Spinal cord (tissue), 10 donors: Measurements from ENCODE around the gene CALCOCO1. TPM values are rescaled to one million over a fixed set of nuclear protein-coding genes. Genes with fewer than 3 reads are reported as not detected.
"Not testable (repeated sequence)": the region's sequence is repeated elsewhere in the genome, so short reads cannot be mapped to it uniquely, and the experiment has no call there.

Experiments used
- DNase-seq, 6 donors: peaks; one replicate each; pipeline versions ENCODE4 v3.0.0 to v3.0.0-alpha.2; 2013 to 2015; ENCODE audit warnings: low spot score in 6 of 6, low read depth in 4 of 6
- H3K27ac ChIP-seq: one replicate; pipeline ENCODE4 v1.5.1; 2013; ENCODE audit warnings: low read depth, low read length, control low read depth
- H3K27me3 ChIP-seq: one replicate; pipeline ENCODE4 v1.6.1; 2013; ENCODE audit warnings: low read length; ENCODE audit not compliant: control insufficient read depth, insufficient read depth
- H3K36me3 ChIP-seq: one replicate; pipeline ENCODE4 v1.6.1; 2013; ENCODE audit warnings: low read length; ENCODE audit not compliant: control insufficient read depth, insufficient read depth
- H3K4me1 ChIP-seq: one replicate; pipeline ENCODE4 v1.6.1; 2013; ENCODE audit warnings: low read length; ENCODE audit not compliant: control insufficient read depth, insufficient read depth
- H3K4me3 ChIP-seq: one replicate; pipeline ENCODE4 v1.5.1; 2013; ENCODE audit warnings: low read depth, low read length, control low read depth
- H3K9me3 ChIP-seq: one replicate; pipeline ENCODE4 v1.6.1; 2013; ENCODE audit warnings: low read length; ENCODE audit not compliant: control insufficient read depth, insufficient read depth
- WGBS: methylation state at CpG from one replicate; pipeline ENCODE4 v1.1.5; 2013; ENCODE audit warnings: missing lambda C conversion rate; ENCODE audit not compliant: insufficient coverage; 5-methylcytosine and 5-hydroxymethylcytosine counted together
- polyA plus RNA-seq, 2 donors: library from polyadenylated mRNA; unstranded; fragments of 120-200 nt; gene quantifications; one replicate each; pipeline ENCODE4 v1.2.1, GENCODE V29; 2013; ENCODE audit not compliant: insufficient read length in 2 of 2
- total RNA-seq, 2 donors: library from RNA; depleted of rRNA in 1 of 2; stranded (reverse); fragments of 120-200 nt in 1 of 2; fragments of >200 nt in 1 of 2; gene quantifications; one replicate each; pipeline versions ENCODE4 v1.2.3 to v1.2.4, GENCODE V29; 2013 to 2014
- donor health status: healthy.

CALCOCO1 gene
- total and polyA plus RNA-seq, 4 donors, result 55.5 to 205 (median 103) TPM

- Histone ChIP-seq H3K36me3 (peaks cover 38% of the 10 kb centered on the region), H3K27me3 (no peaks in the 10 kb centered on the region), H3K4me3 (no peak overlapping the region), H3K4me1 (peaks cover 10% of the 10 kb centered on the region), H3K9me3 (no peaks in the 10 kb centered on the region), H3K27ac (no peak overlapping the region)
- WGBS, result 44% methylated on average over 3 of the region's 4 CpGs
- no peak for DNase-seq
Observed at GRCh38 chr12:53725824-53726223, 1.4 kb downstream of the CALCOCO1 start.

DNA sequence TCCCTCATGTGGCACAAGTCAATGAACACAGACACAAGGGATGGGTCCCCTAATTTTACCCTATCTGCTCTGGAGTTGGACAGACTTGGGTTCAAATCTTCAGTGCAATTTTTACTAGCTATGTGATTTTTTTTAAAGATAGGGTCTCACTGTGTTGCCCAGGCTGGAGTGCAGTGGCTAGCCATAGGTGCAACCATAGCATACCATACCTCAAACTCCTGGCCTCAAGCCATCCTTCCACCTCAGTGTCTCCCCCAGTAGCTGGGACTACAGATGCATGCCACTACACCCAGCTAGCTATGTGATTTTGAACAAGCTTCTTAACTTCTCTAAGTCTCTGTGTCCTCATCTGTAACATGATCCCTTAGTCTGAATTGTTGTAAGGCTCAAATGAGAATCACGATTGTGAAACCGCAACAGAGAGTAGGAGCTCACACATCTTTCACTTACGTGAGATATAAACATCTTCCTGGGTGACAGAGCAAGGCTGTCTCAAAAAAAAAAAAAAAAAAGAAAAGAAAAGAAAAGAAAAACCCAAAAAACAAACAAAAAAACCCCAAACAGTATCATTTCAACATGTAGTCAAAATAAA is 4.7 kb downstream of the CALCOCO1 start:
- no CpG with 5 or more reads among the region's 3 CpGs for WGBS
- DNase-seq, result no peak
- Histone ChIP-seq H3K36me3 (peaks cover 42% of the 10 kb centered on the region), H3K27ac (no peak overlapping the region), H3K9me3 (no peaks in the 10 kb centered on the region), H3K4me1 (peaks cover 7% of the 10 kb centered on the region), H3K27me3 (no peaks in the 10 kb centered on the region), H3K4me3 (no peak overlapping the region)

GRCh38 chr12:53720946-53721345 is 6.3 kb downstream of the CALCOCO1 start:
- Histone ChIP-seq H3K27me3 (no peaks in the 10 kb centered on the region), H3K9me3 (no peaks in the 10 kb centered on the region), H3K4me3 (no peak overlapping the region), H3K27ac (no peak overlapping the region), H3K4me1 (peaks cover 3% of the 10 kb centered on the region), H3K36me3 (peaks cover 58% of the 10 kb centered on the region)
- WGBS, result 80% methylated on average over 1 of the region's 1 CpG
- DNase-seq, result no peak

DNA sequence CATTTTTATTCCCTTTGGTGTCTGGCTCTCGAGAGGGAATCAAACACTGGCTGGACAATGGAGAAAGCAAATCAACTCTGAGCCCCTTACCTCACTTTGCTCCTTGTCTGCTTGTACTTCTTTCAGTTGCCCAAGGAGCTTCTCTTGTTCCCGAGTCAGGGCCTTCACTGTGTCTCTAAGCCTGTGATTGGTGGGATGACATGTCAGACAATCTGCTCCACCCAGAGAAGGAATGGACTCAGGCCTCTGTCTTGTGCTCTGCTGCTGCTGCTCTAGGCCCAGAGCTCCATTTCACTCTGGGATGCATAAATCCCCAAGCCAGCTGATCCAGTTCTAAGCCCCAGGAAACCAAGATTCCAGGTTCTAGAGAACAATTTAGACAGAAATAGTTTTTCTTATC is 7.6 kb downstream of the CALCOCO1 start:
- no peaks in the 10 kb centered on the region for H3K27me3 ChIP-seq
- H3K27ac ChIP-seq, result no peak overlapping the region
- H3K4me3 ChIP-seq, result no peak overlapping the region
- WGBS, result 54% methylated on average over 2 of the region's 2 CpGs
- no peaks in the 10 kb centered on the region for H3K9me3 ChIP-seq
- H3K4me1 ChIP-seq, result no peaks in the 10 kb centered on the region
- DNase-seq, result no peak
- H3K36me3 ChIP-seq, result peaks cover 65% of the 10 kb centered on the region

DNA sequence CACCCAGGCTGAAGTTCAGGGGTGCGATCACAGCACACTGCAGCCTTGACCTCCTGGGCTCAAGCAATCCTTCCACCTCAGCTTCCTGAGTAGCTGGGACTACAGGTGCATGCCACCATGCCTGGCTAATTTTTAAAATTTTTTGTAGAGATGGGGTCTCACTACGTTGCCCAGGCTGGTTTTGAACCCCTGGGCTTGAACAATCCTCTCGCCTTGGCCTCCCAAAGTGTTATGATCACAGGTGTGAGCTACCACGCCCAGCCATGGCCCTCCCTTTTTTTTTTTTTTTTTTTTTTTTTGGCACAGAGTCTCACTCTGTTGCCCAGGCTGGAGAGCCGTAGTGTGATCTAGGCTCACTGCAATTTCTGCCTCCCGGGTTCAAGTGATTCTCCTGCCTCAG is 8.7 kb downstream of the CALCOCO1 start:
- 92% methylated on average over 3 of the region's 6 CpGs for WGBS

GRCh38 chr12:53717319-53717718 is 9.9 kb downstream of the CALCOCO1 start:
- DNase-seq, result no peak
- H3K4me3 ChIP-seq, result no peak overlapping the region

More for the DNA sequence above, 8.7 kb downstream of the CALCOCO1 start:
- H3K9me3 ChIP-seq, H3K27me3 ChIP-seq, H3K4me1 ChIP-seq, DNase-seq, H3K4me3 ChIP-seq, H3K27ac ChIP-seq: not testable (repeated sequence)
- peaks cover 67% of the 10 kb centered on the region for H3K36me3 ChIP-seq

DNA sequence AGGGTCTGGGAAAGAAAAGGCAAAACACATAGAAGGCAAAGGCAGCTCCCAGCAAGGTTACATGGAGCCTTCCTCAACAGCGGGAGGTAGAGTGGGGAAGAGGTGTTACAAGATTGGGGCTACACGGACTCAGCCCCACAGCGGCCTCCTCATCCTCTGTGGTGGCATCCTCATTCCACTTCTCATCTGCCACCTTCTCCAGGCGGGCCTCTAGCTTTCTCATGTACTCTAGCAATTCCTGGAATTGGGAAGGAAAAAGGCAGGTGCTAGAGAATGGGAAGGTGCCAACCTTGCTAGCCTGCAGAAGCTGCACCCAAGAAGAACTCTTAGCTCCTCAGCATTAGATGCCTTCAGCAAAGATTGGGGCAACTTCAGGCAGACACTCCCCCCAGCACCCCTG is 13.2 kb downstream of the CALCOCO1 start:
- Histone ChIP-seq H3K9me3 (no peaks in the 10 kb centered on the region), H3K4me1 (peaks cover 20% of the 10 kb centered on the region), H3K27ac (no peak overlapping the region), H3K4me3 (no peak overlapping the region), H3K36me3 (peaks cover 63% of the 10 kb centered on the region), H3K27me3 (no peaks in the 10 kb centered on the region)
- no CpG with 5 or more reads among the region's 4 CpGs for WGBS
- DNase-seq, result no peak

More at GRCh38 chr12:53717319-53717718, 9.9 kb downstream of the CALCOCO1 start:
- no peaks in the 10 kb centered on the region for H3K9me3 ChIP-seq
- H3K4me1 ChIP-seq, result peaks cover 3% of the 10 kb centered on the region
- H3K36me3 ChIP-seq, result peaks cover 69% of the 10 kb centered on the region
- H3K27me3 ChIP-seq, result no peaks in the 10 kb centered on the region
- 93% methylated on average over 5 of the region's 5 CpGs for WGBS
- H3K27ac ChIP-seq, result no peak overlapping the region

DNA sequence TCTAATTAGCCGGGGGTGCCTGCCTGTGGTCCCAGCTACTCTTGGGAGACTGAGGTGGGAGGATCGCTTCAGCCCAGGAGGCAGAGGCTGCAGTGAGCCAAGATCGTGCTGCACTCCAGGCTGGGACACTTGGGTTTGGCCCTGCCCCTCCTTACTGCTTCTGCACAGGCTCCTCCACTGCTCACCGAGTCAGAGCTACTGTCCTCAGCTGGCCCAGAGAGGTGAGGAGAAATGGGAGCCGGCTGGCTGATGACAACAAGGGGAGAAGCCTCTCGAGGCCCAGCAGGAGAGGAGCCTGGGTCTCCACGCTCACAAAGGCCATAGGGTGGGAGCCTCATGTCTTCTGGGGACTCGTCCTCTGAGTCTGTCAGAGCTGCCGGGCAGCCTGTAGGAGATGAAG is 13.7 kb downstream of the CALCOCO1 start:
- H3K27me3 ChIP-seq, result no peaks in the 10 kb centered on the region
- peaks cover 63% of the 10 kb centered on the region for H3K36me3 ChIP-seq
- WGBS, result 90% methylated on average over 7 of the region's 9 CpGs
- no peak overlapping the region for H3K27ac ChIP-seq
- H3K4me3 ChIP-seq, result no peak overlapping the region
- no peak for DNase-seq
- peaks cover 21% of the 10 kb centered on the region for H3K4me1 ChIP-seq
- H3K9me3 ChIP-seq, result no peaks in the 10 kb centered on the region

DNA sequence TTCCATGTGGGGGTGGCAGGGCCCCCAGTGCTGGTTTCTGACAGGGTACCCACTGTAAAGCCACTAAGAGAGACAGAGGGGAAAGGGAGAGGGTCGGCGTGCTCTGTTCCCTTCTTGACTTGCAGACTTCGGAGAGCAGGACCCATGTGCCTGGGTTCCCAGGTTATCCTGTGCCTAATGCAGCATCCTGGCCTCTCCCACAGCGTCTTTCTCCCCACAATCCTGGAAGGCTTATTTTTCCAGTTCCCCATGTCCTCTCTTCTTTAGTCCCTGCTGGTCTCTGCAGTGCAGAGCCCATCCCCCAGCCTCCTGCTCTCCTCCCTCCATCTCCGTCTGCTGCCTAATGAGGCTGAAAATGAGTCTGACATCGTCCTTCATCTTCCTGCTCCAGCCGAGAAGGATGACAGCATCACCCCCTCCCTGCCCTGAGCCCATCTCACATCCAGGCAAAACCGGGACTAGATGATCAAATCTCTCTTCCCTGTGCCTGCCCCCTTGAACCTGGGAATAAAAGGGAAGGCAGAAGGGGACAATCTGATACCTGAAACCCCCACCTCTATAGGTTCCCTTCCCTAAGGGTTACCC is 15.1 kb downstream of the CALCOCO1 start:
- DNase-seq, result peak in 2 of 6 donors; percentile 49 to 91
- Histone ChIP-seq H3K4me3 (no peak overlapping the region), H3K27me3 (no peaks in the 10 kb centered on the region), H3K36me3 (peaks cover 58% of the 10 kb centered on the region), H3K4me1 (peaks cover 21% of the 10 kb centered on the region), H3K9me3 (no peaks in the 10 kb centered on the region), H3K27ac (no peak overlapping the region)
- 46% methylated on average over 5 of the region's 8 CpGs for WGBS

DNA sequence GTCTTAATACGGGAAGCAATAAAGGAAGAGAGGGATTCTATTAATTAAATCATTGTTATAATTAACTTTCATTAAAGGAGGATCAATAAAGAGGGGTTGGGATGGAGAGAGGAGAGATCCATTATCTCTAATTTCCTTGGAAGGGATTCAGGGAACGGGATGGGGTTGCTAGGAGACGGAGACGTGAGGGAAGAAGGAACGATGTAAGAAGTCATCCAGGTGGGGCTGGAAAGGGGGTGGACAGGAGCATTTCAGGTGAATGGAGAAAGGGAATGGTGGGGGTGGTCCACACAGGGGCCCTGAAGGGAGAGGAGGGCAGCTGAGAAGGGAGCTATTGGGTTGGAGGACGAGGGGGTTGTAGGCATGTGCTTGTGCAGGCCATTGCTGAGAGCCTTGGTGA is 17.2 kb downstream of the CALCOCO1 start:
- 19% methylated on average over 5 of the region's 6 CpGs for WGBS
- H3K4me3 ChIP-seq, result no peak overlapping the region
- no peak overlapping the region for H3K27ac ChIP-seq

More for the DNA sequence above, 17.2 kb downstream of the CALCOCO1 start:
- H3K9me3 ChIP-seq, result no peaks in the 10 kb centered on the region
- peak in 2 of 6 donors; percentile 62 to 94 for DNase-seq
- H3K4me1 ChIP-seq, result peaks cover 21% of the 10 kb centered on the region
- no peaks in the 10 kb centered on the region for H3K27me3 ChIP-seq
- H3K36me3 ChIP-seq, result peaks cover 38% of the 10 kb centered on the region
